KOPT-K1 (cell line): Measurements from ENCODE around the gene MRPS21.

Experiments
- H3K27ac ChIP-seq: fragments of 200-600 bp; sonication (generic); 2 replicates; pipeline ENCODE4 v1.5.1; 2016; ENCODE audit warnings: antibody characterized with exemption, mild to moderate bottlenecking, low read depth, low read length; ENCODE audit not compliant: poor library complexity, severe bottlenecking
- H3K36me3 ChIP-seq: fragments of 200-600 bp; sonication (generic); 2 replicates; pipeline ENCODE4 v1.5.1; 2017; ENCODE audit warnings: antibody characterized with exemption, mild to moderate bottlenecking, low read length, moderate library complexity; ENCODE audit not compliant: insufficient read depth
- H3K9me3 ChIP-seq: fragments of 200-600 bp; sonication (generic); 2 replicates; pipeline ENCODE4 v1.5.1; 2017; ENCODE audit warnings: antibody characterized with exemption, low read length, mild to moderate bottlenecking; ENCODE audit not compliant: insufficient read depth, poor library complexity, severe bottlenecking

The MRPS21 gene

DNA sequence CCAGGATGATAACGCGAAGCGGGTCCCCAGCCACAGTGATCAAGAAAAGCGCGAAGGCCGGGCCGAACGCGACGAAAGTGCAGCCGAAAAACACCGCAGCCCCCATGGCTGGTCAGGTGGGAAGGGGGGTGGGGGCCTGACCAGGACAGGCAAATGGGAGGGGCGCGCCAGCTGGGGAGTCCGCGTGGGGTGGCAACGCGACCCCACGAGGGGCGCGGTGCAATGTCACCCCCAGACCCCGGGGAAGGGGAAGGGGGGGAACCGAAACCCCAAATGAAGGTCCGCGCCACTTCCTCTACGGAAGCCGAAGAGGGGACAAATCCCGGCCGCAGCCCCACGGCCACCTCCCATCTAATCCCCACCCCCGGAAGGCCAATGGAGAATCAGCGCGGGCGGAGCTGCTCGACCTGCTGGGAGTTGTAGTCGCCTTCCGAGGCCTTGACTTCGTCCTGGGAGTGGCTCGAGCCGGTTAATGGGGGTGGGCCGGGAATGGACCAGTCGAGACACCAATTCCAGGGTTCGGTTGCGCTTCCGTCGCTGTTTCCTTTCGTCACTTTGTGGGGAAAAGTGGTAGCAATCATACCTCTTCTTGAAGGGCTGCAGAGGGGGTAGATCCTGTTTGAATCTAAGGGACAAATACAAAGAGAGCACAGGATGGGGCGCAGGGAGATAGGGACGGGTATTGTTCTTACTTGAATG is 24.8 kb upstream of the MRPS21 start, which contains the start of gene APH1A:
APH1A (minus strand) TSS at position 312 of the 699 bp plus-strand sequence; CDS start at position 106, 206 bp downstream.
- peak within 1 kb of the TSS; percentile 89 for H3K27ac ChIP-seq
- H3K36me3 ChIP-seq: peaks cover 34% of the 10 kb centered on the region
- no peaks in the 10 kb centered on the region for H3K9me3 ChIP-seq

DNA sequence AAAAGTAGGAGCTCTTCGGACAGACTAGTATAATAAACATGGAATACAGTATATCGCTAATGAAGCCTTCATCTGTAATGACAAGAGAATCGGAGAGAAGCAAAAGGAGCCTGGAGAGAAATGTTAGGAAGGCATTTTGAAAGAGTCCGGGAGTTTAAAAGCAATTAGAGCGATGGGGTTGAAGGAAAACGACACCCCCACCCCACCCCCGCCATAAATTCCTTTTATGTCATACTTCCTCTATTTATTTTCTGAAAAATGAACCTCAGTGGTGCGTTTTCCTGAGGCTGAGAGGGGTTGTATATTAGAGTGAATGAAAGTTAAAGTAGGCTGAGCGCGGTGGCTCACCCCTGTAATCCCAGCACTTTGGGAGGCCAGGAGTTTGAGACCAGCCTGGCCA is 24.2 kb upstream of the MRPS21 start:
- peak overlapping the region; percentile 89 for H3K27ac ChIP-seq
- peaks cover 31% of the 10 kb centered on the region for H3K36me3 ChIP-seq
- no peaks in the 10 kb centered on the region for H3K9me3 ChIP-seq

DNA sequence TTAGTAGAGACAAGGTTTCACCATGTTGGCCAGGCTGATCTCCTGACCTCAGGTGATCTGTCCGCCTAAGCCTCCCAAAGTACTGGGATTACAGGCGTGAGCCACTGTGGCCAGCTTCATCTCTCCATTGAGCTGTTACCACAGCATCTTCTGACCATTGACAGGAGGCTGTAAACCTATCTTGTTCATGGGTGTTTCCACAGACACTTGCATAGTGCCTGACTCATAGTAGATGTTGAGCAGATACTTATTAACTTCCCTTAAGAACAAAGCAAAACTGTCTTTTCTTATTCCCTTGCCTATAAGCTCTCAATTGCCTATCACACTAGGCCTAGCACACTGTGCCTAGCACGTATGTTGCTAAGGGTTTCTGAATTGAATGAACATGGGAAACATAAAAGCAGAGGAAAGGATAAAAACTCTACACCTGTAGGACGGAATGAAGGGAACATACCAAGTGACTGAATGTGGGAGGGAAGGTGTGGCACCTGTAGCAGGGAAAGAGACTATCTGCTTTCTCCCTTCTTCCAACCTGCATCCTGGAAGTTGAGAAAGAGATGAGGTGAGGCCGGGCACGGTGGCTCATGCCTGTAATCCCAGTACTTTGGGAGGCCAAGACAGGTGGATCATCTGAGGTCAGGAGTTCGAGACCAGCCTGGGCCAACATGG is 22.2 kb upstream of the MRPS21 start:
- Histone ChIP-seq H3K27ac (no peak overlapping the region), H3K36me3 (peaks cover 11% of the 10 kb centered on the region), H3K9me3 (no peaks in the 10 kb centered on the region)

DNA sequence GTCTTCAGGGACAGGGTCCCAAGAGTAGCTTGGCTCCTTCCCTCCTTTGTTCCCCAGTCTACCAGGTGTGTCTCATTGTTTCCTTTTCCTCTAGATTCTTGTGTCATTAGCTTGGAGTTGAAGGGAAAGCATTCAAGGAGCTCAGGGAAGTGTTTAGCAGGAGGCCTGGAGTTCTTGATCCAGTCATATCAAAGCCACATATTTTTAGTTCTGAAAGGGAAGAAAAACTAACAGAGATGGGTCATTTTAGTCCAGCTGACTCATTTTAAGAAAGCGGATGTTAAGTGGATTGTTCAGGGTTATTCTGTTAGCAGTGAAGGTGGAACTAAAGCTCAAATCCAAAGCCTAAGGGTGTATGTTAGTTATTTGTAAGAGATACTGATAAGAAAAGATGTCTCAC is 20.4 kb upstream of the MRPS21 start:
- Histone ChIP-seq H3K36me3 (no peaks in the 10 kb centered on the region), H3K27ac (no peak overlapping the region)

DNA sequence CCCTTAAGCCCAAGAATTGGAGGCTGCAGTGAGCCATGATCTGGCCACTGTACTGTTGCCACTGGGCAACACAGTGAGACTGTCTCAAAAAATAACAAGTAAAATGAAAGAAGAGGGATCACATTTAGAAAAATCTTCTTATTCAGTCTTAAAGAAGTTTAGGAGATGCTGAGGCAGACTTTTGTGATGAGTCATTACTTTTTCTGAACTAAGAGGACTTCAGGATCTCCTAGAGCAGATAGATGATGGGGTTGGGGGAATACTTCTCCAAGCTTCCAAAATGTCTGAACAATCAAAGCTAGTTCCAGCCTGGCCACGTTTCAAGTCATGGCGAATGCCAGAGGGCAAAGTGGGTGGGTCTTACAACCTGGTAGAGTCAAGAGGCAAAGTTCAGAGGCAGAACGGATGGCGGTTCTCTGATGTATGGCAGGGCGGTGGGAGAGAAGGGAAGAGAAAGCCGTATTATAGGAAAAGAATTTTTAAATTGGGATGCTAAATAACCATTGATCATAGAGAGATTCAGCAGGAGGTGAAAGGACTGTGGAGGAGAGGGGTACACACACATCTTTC is 13.4 kb upstream of the MRPS21 start:
- H3K27ac ChIP-seq: no peak overlapping the region
- no peaks in the 10 kb centered on the region for H3K36me3 ChIP-seq
- H3K9me3 ChIP-seq: no peaks in the 10 kb centered on the region

More for the DNA sequence above, 20.4 kb upstream of the MRPS21 start:
- H3K9me3 ChIP-seq: no peaks in the 10 kb centered on the region

DNA sequence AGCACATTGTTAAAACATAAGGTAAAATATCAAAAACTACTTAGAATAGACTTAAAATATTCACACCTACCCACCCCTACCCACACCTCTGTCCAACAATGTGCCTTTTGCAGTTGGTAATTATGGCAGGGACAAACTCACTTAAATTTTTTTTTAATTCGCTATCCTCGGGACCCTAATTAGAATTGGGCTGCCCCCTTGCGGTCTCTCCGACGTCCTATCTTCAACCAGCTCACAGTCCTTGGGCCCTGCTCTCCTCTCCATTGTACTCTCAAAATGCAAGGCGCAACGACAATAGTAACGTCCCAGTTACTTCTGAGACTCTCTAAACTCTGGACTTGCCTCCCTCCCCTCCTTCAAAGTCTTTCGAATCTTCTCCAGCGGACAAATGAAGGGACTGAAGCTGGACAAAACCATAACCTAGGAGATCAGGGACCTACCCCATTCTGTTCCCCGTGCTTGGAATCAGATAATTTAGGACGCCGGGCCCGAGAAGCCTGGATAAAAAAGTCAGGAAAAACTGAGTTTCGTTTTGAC is 12.4 kb upstream of the MRPS21 start:
- Histone ChIP-seq H3K9me3 (no peaks in the 10 kb centered on the region), H3K27ac (peak overlapping the region; percentile 11), H3K36me3 (no peaks in the 10 kb centered on the region)

DNA sequence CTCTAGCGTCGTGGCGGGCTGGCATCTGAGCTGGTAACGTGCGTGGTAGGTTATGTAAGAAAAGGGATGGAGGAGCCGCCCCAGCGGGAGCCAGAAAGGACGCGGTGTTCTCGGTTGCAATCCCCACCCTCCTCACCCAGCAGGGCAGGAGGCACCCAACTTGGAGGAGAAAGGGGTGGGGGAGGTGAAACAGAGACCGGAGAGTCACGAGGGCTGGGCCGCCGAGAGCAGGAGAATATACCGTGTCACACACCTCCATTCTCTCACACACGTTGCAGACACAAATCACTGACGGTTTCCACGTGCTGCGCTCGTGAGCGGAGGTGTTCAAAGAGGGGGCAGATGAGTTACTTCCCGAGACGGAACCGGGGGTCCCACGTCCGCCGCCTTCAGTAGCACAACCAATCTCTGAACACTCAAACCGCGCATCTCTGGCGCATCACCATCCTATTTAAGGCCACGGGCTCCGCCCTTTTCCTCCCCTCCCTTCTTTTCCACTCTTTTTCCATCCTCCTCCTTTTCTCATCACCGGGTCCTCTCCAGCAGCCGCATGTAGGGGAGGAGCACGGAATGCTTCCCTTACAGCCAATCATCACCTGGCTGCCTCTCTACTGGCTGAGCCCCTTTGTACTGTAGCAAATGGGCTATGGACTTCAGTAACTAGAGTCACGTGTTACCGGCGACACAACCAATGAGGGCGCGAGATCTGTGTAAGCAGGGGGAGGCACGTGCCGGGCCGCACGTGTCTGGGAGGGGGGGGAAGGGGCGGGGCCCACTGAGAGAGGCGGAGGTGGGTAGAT is 11.7 kb upstream of the MRPS21 start, which contains the start of gene CIART:
CIART (plus strand) TSS at position 797 of the 800 bp plus-strand sequence. CDS start 714 bp downstream, outside the sequence.
- Histone ChIP-seq H3K9me3 (no peaks in the 10 kb centered on the region), H3K27ac (peak within 1 kb of the TSS; percentile 11), H3K36me3 (no peaks in the 10 kb centered on the region)

DNA sequence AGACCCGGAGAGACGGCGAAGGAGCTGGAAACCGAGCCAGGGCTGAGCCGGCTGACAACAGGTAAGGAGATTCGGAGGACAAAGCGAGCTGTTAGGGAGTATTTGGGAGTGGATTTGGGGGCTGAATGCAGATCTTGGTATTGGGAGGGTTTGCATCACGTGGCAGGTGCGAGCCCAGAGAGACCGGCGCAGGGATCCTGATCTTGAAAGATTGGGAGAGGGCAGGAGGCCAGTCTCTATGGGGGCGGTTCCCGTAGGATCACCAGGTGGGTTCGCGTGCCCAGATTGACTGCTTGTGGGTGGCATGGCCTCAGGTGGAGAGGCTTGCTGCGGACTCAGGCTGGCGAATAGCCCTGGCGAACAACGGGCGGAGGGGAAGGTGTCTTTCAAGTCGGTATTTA is 11.1 kb upstream of the MRPS21 start:
- Histone ChIP-seq H3K9me3 (no peaks in the 10 kb centered on the region), H3K36me3 (no peaks in the 10 kb centered on the region), H3K27ac (no peak overlapping the region)

DNA sequence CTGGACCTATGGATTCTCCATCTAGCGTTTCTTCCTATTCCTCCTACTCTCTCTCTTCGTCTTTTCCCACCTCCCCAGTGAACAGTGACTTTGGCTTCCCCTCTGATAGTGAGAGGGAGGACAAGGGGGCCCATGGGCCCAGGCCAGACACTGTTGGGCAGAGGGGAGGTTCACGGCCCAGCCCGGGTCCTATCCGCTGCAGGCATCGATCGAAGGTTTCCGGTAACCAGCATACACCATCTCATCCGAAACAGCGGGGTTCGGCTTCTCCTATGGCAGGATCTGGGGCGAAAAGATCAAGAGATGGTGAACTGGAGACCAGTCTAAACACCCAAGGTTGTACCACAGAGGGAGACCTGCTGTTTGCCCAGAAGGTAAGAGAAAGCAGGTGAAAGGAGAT is 10.4 kb upstream of the MRPS21 start:
- H3K36me3 ChIP-seq: no peaks in the 10 kb centered on the region
- no peak overlapping the region for H3K27ac ChIP-seq
- no peaks in the 10 kb centered on the region for H3K9me3 ChIP-seq

DNA sequence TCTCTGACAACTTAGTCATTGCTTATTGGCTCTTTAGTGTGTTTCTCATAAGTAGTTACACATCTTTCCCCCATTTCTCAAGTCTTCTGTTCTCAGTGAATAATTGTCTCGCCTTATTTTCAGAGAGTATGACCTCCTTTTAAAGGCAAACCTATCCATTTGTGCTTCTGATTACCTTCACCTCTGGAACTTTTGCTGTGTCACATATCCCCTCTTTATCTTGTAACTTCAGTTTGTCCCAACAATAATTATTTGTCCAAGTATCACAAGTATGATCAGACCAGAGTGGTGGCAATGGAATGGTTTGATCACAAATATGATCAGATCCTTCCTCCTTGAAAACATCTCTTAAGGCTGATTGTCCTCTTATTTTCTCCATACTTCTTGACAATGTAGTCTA is 5.3 kb upstream of the MRPS21 start:
- H3K9me3 ChIP-seq: no peaks in the 10 kb centered on the region
- H3K36me3 ChIP-seq: no peaks in the 10 kb centered on the region
- H3K27ac ChIP-seq: no peak overlapping the region

DNA sequence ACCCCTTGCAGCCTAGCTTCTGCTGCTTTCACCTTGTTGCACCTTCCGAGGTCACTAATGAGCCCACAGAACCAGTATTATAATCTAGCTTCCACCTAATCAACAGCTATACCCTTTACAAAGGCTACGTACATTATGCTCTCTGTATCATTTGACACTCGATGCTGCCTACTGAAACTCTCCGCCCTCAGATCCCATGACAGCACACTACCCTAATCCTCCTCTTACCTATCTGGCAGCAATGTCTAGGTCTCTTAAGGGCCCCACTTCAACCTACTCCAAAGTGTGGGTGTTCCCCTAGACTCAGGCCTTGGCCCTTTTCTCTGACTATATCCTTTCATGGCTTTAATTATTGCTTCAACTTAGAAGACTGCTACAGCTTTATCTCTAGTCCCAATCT is 4.8 kb upstream of the MRPS21 start:
- H3K36me3 ChIP-seq: no peaks in the 10 kb centered on the region
- H3K9me3 ChIP-seq: no peaks in the 10 kb centered on the region
- H3K27ac ChIP-seq: no peak overlapping the region

DNA sequence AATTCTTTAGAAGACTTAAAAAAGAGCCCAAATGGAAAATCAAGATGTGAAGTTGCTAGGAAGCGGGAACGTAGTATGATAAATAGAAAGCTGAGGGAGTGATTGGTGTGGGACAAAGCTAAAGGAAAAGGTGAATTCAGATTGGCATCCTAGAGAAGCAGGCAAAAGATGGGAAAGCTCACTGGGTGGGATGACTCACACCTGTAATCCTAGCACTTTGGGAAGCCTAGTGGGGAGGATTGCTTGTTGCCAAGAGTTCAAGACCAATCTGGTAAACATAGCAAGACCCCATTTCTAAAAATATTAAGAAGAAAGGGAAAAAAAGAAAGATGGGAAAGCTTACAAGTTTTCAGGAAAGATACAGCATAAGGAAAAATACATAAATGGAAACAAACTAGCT is 1.8 kb downstream of the MRPS21 start:
- no peaks in the 10 kb centered on the region for H3K9me3 ChIP-seq
- peaks cover 12% of the 10 kb centered on the region for H3K36me3 ChIP-seq
- H3K27ac ChIP-seq: no peak overlapping the region

DNA sequence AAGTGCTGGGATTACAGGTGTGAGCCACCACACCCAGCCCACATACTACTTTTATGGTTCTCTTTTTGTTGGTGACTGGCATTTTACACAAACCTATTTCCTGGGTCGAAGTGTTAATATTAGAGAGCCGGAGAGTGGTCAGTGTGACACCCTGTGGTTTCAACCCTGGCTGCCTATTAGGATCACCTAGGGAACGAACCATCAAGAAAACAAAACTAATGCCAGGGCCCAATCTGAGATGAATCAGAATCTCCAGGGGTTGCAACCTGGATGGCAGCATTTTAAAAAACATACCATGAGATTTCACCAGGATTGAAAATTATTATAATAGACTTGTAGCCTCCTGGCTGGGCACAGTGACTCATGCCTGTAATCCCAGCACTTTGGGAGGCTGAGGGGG is 6.1 kb downstream of the MRPS21 start:
- peaks cover 37% of the 10 kb centered on the region for H3K36me3 ChIP-seq
- H3K27ac ChIP-seq: no peak overlapping the region
- H3K9me3 ChIP-seq: no peaks in the 10 kb centered on the region

DNA sequence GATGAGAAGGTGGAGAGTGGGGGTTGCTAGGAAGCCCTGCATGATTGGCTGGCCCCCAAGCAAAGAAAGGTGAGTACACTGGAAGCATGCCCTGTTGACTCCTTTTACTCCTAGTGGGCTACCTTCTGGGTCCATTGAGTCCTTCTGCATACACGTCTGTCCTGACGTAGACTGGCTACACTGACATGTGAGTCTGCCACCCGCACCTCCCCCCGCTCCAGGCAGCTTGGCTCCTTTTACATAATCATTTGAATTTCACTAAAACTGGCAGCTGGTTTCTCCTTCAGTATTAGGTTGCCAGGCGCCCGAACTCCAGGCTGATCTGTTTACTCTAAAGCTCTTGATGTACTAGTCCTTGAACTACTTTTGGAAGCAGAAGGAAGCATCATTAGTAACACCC is 8.7 kb downstream of the MRPS21 start:
- peaks cover 34% of the 10 kb centered on the region for H3K36me3 ChIP-seq
- no peaks in the 10 kb centered on the region for H3K9me3 ChIP-seq
- no peak overlapping the region for H3K27ac ChIP-seq

DNA sequence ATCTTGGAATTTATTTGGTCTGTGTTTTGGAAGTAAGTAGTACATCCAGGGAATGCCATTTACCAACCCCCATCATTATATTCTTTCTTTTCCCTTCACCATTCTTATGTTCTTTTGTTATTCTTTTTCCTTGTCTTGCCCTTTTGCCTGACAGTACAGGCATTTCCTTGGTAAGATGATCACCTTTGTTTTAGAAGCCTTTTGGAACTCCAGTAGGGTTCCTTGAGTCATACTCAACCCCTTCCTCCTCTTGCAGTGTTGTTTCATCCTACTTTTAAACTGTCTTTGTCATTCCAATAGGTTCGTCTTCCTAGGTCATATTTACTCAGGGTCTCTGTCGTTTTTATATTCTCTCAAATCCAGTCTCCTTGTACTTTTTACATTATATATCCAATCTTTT is 9.2 kb downstream of the MRPS21 start:
- H3K9me3 ChIP-seq: no peaks in the 10 kb centered on the region
- no peak overlapping the region for H3K27ac ChIP-seq
- H3K36me3 ChIP-seq: peaks cover 40% of the 10 kb centered on the region
